ENCODE measurements around the gene ACER3. TPM values are rescaled to one million over a fixed set of nuclear protein-coding genes. Genes with fewer than 3 reads are reported as not detected.

The ACER3 gene
- total and polyA plus RNA-seq, 2 experiments from 2014 or later = 6.2 to 26.5 TPM

- Mint-ChIP-seq H3K4me1 (peaks cover 7% of the 10 kb centered on the region; the same call in 2 of the 3 replicates), H3K4me3 (no peak overlapping the region), H3K9me3 (peaks cover 23% of the 10 kb centered on the region), H3K27ac (no peak overlapping the region), H3K36me3 (ENCODE audit: low read depth) (peaks cover 31% of the 10 kb centered on the region), H3K27me3 (ENCODE audit: insufficient read depth, low read depth, poor library complexity) (no peaks in the 10 kb centered on the region)
- H2AFZ ChIP-seq = no peak overlapping the region
- no peaks in the 10 kb centered on the region for H4K20me1 ChIP-seq (replicated peaks; ENCODE audit: insufficient read depth)
- H3K9me2 ChIP-seq (ENCODE audit: insufficient read depth) = no peaks in the 10 kb centered on the region
- H3F3A ChIP-seq (replicated peaks; ENCODE audit: low read depth) = no peaks in the 10 kb centered on the region
- no peaks in the 10 kb centered on the region for H3K36me3 ChIP-seq (ENCODE audit: insufficient read depth)
- no peaks in the 10 kb centered on the region for H3K4me1 ChIP-seq (ENCODE audit: insufficient read depth)
- no peak overlapping the region for H3K27ac ChIP-seq (ENCODE audit: low read depth)
- peak; percentile 79 for DNase-seq (ENCODE audit: low spot score)
- TF ChIP-seq ZNF114 (CRISPR knock-in tag; IDR thresholded peaks at IDR 0.05) (no peak), EZH2 (IDR thresholded peaks at IDR 0.05; ENCODE audit: low read depth, unreplicated experiment) (no peak), POLR2AphosphoS5 (IDR thresholded peaks at IDR 0.05; ENCODE audit: low read depth) (no peak), JUNB (IDR thresholded peaks at IDR 0.05; ENCODE audit: unreplicated experiment) (no peak), ETS1 (IDR thresholded peaks at IDR 0.05) (no peak), CREB1 (CRISPR knock-in tag; IDR thresholded peaks at IDR 0.05; ENCODE audit: low read depth) (no peak), STAT1 (IDR thresholded peaks at IDR 0.05; ENCODE audit: unreplicated experiment) (no peak), ZNF331 (CRISPR knock-in tag; IDR thresholded peaks at IDR 0.05; ENCODE audit: low read depth) (no peak), NANOG (IDR thresholded peaks at IDR 0.05; ENCODE audit: borderline replicate concordance) (no peak), CTCF (conservative IDR thresholded peaks at IDR 0.05; ENCODE audit: low read depth in 2 of 2) (no peak)
- TF ChIP-seq, protein P1, sequence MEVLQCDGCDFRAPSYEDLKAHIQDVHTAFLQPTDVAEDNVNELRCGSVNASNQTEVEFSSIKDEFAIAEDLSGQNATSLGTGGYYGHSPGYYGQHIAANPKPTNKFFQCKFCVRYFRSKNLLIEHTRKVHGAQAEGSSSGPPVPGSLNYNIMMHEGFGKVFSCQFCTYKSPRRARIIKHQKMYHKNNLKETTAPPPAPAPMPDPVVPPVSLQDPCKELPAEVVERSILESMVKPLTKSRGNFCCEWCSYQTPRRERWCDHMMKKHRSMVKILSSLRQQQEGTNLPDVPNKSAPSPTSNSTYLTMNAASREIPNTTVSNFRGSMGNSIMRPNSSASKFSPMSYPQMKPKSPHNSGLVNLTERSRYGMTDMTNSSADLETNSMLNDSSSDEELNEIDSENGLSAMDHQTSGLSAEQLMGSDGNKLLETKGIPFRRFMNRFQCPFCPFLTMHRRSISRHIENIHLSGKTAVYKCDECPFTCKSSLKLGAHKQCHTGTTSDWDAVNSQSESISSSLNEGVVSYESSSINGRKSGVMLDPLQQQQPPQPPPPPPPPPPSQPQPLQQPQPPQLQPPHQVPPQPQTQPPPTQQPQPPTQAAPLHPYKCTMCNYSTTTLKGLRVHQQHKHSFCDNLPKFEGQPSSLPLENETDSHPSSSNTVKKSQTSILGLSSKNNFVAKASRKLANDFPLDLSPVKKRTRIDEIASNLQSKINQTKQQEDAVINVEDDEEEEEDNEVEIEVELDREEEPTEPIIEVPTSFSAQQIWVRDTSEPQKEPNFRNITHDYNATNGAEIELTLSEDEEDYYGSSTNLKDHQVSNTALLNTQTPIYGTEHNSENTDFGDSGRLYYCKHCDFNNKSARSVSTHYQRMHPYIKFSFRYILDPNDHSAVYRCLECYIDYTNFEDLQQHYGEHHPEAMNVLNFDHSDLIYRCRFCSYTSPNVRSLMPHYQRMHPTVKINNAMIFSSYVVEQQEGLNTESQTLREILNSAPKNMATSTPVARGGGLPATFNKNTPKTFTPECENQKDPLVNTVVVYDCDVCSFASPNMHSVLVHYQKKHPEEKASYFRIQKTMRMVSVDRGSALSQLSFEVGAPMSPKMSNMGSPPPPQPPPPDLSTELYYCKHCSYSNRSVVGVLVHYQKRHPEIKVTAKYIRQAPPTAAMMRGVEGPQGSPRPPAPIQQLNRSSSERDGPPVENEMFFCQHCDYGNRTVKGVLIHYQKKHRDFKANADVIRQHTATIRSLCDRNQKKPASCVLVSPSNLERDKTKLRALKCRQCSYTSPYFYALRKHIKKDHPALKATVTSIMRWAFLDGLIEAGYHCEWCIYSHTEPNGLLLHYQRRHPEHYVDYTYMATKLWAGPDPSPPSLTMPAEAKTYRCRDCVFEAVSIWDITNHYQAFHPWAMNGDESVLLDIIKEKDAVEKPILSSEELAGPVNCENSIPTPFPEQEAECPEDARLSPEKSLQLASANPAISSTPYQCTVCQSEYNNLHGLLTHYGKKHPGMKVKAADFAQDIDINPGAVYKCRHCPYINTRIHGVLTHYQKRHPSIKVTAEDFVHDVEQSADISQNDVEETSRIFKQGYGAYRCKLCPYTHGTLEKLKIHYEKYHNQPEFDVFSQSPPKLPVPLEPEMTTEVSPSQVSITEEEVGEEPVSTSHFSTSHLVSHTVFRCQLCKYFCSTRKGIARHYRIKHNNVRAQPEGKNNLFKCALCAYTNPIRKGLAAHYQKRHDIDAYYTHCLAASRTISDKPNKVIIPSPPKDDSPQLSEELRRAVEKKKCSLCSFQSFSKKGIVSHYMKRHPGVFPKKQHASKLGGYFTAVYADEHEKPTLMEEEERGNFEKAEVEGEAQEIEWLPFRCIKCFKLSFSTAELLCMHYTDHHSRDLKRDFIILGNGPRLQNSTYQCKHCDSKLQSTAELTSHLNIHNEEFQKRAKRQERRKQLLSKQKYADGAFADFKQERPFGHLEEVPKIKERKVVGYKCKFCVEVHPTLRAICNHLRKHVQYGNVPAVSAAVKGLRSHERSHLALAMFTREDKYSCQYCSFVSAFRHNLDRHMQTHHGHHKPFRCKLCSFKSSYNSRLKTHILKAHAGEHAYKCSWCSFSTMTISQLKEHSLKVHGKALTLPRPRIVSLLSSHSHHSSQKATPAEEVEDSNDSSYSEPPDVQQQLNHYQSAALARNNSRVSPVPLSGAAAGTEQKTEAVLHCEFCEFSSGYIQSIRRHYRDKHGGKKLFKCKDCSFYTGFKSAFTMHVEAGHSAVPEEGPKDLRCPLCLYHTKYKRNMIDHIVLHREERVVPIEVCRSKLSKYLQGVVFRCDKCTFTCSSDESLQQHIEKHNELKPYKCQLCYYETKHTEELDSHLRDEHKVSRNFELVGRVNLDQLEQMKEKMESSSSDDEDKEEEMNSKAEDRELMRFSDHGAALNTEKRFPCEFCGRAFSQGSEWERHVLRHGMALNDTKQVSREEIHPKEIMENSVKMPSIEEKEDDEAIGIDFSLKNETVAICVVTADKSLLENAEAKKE (CRISPR knock-in tag; IDR thresholded peaks at IDR 0.05) = no peak
- no peaks in the 10 kb centered on the region for H3K27me3 ChIP-seq (ENCODE audit: insufficient read depth)
- ATAC-seq = peak; percentile 71
- H3K4me2 ChIP-seq = no peak overlapping the region
- H3K4me3 ChIP-seq = no peak overlapping the region
- no peaks in the 10 kb centered on the region for H3K79me2 ChIP-seq (replicated peaks; ENCODE audit: insufficient read depth)
Observed at GRCh38 chr11:76910620-76911414, 50.1 kb downstream of the ACER3 start.
